HG03159 (cell line): ENCODE measurements around the gene TRRAP.
"Not testable (repeated sequence)": the region's sequence is repeated elsewhere in the genome, so short reads cannot be mapped to it uniquely, and the experiment has no call there.

Experiments
- ATAC-seq: cut with Tn5 transposase; IDR thresholded peaks from one replicate; pipeline ENCODE4 v1.9.1; 2021; ENCODE audit warnings: mild to moderate bottlenecking, moderate library complexity; ENCODE audit not compliant: unreplicated experiment

The TRRAP gene

GRCh38 chr7:99040104-99040958 is 162.0 kb downstream of the TRRAP start:
- ATAC-seq: no peak

GRCh38 chr7:99041526-99041925 is 163.2 kb downstream of the TRRAP start:
- no peak for ATAC-seq

DNA sequence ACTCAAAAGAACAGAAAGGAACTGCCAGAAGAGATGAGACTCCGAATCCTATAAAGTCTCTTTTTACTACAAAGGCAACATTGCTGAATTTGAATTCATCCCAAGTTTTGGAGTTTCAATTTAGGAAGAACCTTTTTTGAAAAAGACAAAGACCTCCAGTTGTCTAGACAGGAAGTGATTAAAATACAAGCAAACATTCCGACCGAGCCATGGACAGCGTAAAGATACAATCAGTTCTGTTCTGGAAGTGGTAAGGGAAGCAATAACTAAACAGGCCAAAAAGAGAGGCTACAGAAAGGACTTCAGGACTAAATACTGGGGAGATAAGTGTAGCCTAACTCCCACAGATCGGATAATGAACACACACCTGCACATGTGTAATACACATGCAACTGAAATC is 164.6 kb downstream of the TRRAP start:
- ATAC-seq: no peak

GRCh38 chr7:99044858-99045257 is 166.5 kb downstream of the TRRAP start:
- not testable (repeated sequence) for ATAC-seq

DNA sequence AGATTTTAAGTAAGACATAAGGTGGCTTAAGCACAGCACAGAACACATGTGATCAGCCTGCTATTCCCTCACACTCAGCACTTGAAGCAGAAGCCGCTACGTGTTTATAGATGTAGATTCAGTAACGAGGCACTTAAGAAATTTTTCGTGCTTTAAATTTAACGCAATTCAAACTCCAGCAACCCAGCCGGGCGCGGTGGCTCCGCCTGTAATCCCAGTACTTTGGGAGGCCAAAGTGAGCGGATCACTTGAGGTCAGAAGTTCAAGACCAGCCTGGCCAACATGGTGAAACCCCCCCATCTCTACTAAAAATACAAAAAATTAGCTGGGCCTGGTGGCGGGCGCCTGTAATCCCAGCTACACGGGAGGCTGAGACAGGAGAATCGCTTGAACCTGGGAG is 167.9 kb downstream of the TRRAP start:
- not testable (repeated sequence) for ATAC-seq

GRCh38 chr7:99046722-99047121 is 168.4 kb downstream of the TRRAP start:
- ATAC-seq: no peak

DNA sequence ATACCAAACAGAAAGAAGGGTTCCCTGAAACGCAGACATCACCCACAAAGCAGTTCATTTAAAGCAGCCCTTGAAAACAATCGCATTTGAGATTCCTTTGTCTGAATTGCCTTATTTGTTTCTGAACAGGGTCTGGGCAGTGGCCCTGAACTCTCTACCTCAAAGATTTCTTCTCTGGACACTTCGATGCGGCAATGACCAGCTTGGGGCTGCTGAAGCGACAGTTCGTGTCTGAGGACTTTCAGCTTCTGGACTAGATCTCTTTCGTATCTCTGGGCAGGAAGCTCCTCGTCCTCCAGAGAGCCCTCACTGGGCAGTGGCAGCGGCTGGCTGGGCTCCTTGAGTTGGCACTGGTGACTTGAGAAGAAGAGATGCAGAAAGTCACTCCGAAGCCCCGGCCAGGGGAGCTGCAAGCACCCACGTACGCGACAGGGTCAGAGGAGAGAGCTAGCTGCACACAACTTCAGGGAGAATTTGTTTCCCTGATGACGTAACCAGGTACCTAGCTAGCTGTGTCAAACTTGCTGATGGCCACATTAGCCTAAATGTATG is 169.3 kb downstream of the TRRAP start:
- ATAC-seq: no peak

DNA sequence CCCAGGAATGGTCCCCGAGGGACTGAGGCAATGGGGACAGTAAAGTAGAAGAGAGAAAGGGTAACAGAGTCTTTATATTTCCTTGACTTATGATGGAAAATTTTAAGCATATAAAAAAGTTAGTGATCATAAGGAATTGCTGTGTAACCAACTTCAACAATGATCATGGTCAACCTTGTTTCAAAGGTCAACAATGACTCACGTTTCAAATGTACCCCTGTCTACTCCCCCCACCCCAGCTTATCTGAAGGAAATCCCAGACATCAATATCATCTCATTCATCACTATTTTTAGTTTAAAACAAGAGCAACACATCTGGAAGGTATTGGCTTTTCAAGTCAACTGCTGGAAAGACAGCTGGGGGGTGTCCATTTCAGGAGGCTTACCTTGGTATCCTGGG is 172.6 kb downstream of the TRRAP start:
- no peak for ATAC-seq

- no peak for ATAC-seq
These were observed 176.4 kb downstream of the TRRAP start for GRCh38 chr7:99054781-99055180.

GRCh38 chr7:99061001-99061776 is 182.9 kb downstream of the TRRAP start:
- no peak for ATAC-seq
